Vagina (tissue), 2 donors: Measurements from ENCODE around the gene MAST4. TPM values are rescaled to one million over a fixed set of nuclear protein-coding genes. Genes with fewer than 3 reads are reported as not detected.

Experiments used
- DNase-seq, 2 donors: peaks; one replicate each; pipeline ENCODE4 v3.0.0-alpha.2; 2017; ENCODE audit errors: extremely low spot score in 2 of 2
- H3K27ac ChIP-seq: fragments of 200-600 bp; sonication (generic); one replicate; pipeline ENCODE4 v1.5.1; 2019
- H3K27me3 ChIP-seq: fragments of 200-600 bp; sonication (generic); one replicate; pipeline ENCODE4 v1.5.1; 2019
- H3K36me3 ChIP-seq, 2 donors: fragments of 200-600 bp; sonication (generic); one replicate each; pipeline ENCODE4 v1.5.1; 2017 to 2019
- H3K4me1 ChIP-seq: fragments of 200-600 bp; sonication (generic); one replicate; pipeline ENCODE4 v1.5.1; 2019
- H3K4me3 ChIP-seq, 2 donors: fragments of 200-600 bp; sonication (generic); 1 replicate in 1 of 2; 2 replicates in 1 of 2; pipeline ENCODE4 v1.5.1; 2016 to 2019
- H3K9me3 ChIP-seq: fragments of 200-600 bp; sonication (generic); one replicate; pipeline ENCODE4 v1.5.1; 2019
- POLR2A ChIP-seq, 2 donors: fragments of 450-650 bp; IDR thresholded peaks; one replicate each; pipeline ENCODE4 v1.6.1; 2017; ENCODE audit warnings: antibody characterized with exemption in 2 of 2, mild to moderate bottlenecking in 2 of 2, moderate library complexity in 2 of 2
- POLR2AphosphoS5 ChIP-seq, 2 donors: sonication (generic); formaldehyde crosslinking; IDR thresholded peaks; one replicate each; pipeline ENCODE4 v1.9.0; 2017; ENCODE audit warnings: antibody characterized with exemption in 2 of 2, mild to moderate bottlenecking in 2 of 2, low read depth in 1 of 2; ENCODE audit not compliant: insufficient read depth in 1 of 2
- intact Hi-C: fragments of 100-400 bp; cut with DNase I; formaldehyde crosslinking; loops from one replicate; pipeline ENCODE4 v1.15.1; 2023
- total RNA-seq: library from RNA; depleted of rRNA; stranded (reverse); fragments of >200 nt; gene quantifications from one replicate; pipeline ENCODE4 v1.2.3, GENCODE V29; 2016
- TF ChIP-seq, protein P1 (sequence below), 3 experiments: fragments of 450-650 bp in 2 of 3; fragments of 200-600 bp in 1 of 3; sonication (generic) in 1 of 3; IDR thresholded peaks; one replicate each; pipeline ENCODE4 v1.5.1; 2017 to 2019; ENCODE audit warnings: antibody characterized with exemption in 3 of 3, mild to moderate bottlenecking in 2 of 3, moderate library complexity in 2 of 3

Gene MAST4
- total RNA-seq, 1 donor from 2014 or later: 85.9 TPM

DNA sequence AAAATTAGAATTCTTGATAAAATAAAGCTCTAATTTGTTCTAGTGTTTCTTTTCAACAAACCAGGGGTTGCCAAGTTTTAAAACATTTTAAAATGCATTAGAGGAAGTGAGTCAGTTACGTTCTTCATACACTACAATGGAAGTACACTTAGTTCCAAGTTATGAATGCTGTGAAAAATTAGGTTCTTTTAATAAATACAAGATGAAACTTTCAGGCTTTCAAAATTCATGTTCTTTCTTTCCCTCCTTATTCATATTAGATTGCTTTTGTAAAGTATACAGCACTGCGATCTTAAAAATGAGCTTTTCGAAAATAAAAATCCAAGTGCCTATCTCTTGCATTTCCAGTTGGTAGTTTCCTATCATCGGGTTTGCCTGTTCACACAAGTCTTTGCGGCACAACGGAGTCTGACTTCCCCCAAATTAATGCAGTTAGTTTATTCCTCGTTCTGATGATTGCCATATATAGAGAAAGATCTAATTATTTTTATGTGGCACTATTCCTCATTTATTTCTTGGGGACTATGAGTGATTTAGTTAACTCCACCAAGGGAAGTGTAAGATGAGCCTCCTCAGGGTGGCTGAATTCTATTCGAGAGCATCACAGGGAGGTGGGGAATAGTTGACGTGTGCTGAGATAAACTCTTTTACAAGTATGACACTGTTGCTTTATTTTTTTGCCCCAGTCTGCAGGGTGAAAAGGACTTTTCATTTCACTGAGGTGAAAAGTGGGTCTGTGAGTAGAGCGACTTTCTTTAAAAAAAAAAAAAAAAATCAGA is 362.2 kb downstream of the MAST4 start:
- H3K27me3 ChIP-seq: no peaks in the 10 kb centered on the region
- no peaks in the 10 kb centered on the region for H3K36me3 ChIP-seq
- TF ChIP-seq POLR2AphosphoS5 (IDR thresholded peaks at IDR 0.05; ENCODE audit: insufficient read depth in 1 of 2, low read depth in 1 of 2): peak in 1 of 2 donors; percentile 6
- TF ChIP-seq, protein P1, sequence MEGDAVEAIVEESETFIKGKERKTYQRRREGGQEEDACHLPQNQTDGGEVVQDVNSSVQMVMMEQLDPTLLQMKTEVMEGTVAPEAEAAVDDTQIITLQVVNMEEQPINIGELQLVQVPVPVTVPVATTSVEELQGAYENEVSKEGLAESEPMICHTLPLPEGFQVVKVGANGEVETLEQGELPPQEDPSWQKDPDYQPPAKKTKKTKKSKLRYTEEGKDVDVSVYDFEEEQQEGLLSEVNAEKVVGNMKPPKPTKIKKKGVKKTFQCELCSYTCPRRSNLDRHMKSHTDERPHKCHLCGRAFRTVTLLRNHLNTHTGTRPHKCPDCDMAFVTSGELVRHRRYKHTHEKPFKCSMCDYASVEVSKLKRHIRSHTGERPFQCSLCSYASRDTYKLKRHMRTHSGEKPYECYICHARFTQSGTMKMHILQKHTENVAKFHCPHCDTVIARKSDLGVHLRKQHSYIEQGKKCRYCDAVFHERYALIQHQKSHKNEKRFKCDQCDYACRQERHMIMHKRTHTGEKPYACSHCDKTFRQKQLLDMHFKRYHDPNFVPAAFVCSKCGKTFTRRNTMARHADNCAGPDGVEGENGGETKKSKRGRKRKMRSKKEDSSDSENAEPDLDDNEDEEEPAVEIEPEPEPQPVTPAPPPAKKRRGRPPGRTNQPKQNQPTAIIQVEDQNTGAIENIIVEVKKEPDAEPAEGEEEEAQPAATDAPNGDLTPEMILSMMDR (IDR thresholded peaks at IDR 0.05): no peak
- peak overlapping the region; percentile 45 for H3K27ac ChIP-seq
- DNase-seq: no peak
- intact Hi-C loops: no loop called here
- H3K4me3 ChIP-seq: peak overlapping the region; percentile 41 to 46
- no peaks in the 10 kb centered on the region for H3K9me3 ChIP-seq
- H3K4me1 ChIP-seq: peaks cover 25% of the 10 kb centered on the region

DNA sequence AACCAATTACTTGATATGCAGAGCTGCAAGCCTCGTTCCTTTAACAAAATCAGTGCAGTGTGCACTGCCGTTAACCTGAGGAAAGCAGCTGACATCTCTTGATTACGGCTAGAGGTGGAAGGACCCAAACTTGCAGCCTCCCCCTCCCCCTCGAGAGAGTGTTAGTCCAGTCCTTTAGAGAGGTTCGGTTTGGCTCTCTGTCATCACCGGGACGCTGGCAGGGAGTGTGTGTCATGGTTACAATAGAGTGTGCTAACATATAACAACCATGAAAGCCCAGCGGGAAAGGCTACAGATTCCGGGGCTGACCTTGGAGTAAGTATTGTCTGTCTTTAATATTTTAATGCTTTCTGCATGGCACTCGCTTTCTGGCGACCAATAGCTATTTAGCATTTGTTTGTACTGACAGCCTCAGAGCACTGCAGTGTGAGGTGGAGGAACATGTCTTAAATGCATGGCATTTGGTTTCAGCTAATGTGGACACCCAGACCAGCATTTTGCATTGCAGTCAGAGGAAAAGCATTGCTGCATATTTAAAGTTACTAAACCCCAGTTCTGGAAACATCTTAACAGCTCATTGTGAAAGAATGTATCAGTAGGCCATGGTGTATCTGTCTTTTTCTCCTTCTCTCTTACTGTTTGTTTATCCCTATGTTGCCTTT is 362.9 kb downstream of the MAST4 start:
- no peaks in the 10 kb centered on the region for H3K9me3 ChIP-seq
- H3K4me1 ChIP-seq: peaks cover 25% of the 10 kb centered on the region
- H3K4me3 ChIP-seq: peak overlapping the region; percentile 41 to 46
- H3K27ac ChIP-seq: peak overlapping the region; percentile 45
- intact Hi-C loops: no loop called here
- no peak for DNase-seq
- no peak for TF ChIP-seq POLR2A (IDR thresholded peaks at IDR 0.05)
- peak in 1 of 2 donors; percentile 22 for TF ChIP-seq POLR2AphosphoS5 (IDR thresholded peaks at IDR 0.05; ENCODE audit: insufficient read depth in 1 of 2, low read depth in 1 of 2)
- no peaks in the 10 kb centered on the region for H3K27me3 ChIP-seq
- H3K36me3 ChIP-seq: no peaks in the 10 kb centered on the region

DNA sequence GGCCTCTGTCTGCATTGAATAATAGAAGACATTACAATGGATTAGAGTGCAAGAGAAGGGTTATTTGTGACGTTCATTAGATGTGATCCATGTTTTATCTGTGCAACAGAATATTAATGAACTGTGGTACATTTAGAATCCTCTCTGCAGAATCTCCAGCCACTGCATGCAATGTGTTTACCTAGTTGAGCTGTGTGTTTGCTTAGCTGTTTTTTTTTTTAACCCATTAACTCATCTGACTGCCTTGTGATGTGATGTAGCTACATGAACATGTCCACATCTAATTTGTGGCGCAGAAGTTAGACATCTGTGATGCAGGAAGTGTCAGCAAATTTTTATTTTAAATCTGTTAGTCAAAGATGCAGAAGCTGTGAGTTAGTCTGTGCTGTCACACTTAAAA is 363.5 kb downstream of the MAST4 start:
- Histone ChIP-seq H3K4me1 (peaks cover 25% of the 10 kb centered on the region), H3K27me3 (no peaks in the 10 kb centered on the region), H3K4me3 (peak overlapping the region; percentile 41 to 46), H3K36me3 (no peaks in the 10 kb centered on the region), H3K9me3 (no peaks in the 10 kb centered on the region), H3K27ac (peak overlapping the region; percentile 45)
- intact Hi-C loops: no loop called here
- no peak for TF ChIP-seq POLR2A (IDR thresholded peaks at IDR 0.05)
- no peak for DNase-seq

DNA sequence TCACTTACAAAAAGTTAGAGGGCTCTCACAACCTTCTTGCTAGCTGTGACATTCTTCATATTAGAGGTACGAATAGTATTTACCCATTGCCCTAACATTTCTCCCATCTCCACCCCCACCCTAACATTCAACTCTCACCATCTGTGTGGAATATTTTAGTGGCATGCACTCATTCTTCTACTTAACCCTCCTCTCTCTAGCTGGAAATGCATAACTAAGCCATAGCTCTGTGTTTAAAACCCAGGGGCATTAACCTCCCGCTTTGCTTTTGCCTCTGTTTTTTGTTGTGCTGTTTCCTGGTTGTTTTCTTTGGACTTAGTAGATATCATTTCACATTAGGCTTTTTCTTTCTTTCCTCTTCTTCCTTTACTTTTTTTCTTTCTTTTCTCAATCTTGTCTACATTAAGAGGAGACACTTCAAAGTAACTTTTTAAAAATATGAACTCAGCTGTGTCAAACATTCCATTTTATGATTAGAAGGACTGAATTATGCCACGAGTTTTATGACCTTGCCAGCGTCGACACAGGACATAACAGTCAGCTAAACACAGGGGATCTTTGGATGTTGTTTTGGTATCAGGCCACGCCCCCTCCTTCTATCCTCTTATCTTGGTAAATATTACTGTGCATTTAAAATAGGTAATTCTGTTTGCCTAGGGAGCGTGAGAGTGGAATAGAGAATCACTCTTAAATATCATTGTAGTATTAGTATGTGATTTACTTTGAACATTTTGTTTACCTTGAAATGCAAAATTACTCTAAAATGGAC is 364.4 kb downstream of the MAST4 start:
- H3K36me3 ChIP-seq: no peaks in the 10 kb centered on the region
- no peaks in the 10 kb centered on the region for H3K27me3 ChIP-seq
- DNase-seq: no peak
- peaks cover 25% of the 10 kb centered on the region for H3K4me1 ChIP-seq
- H3K4me3 ChIP-seq: peak overlapping the region in 1 of 2 donors; percentile 41
- H3K27ac ChIP-seq: peak overlapping the region; percentile 45
- intact Hi-C loops: no loop called here
- no peaks in the 10 kb centered on the region for H3K9me3 ChIP-seq
- no peak for TF ChIP-seq POLR2AphosphoS5 (IDR thresholded peaks at IDR 0.05; ENCODE audit: insufficient read depth in 1 of 2, low read depth in 1 of 2)
- no peak for TF ChIP-seq POLR2A (IDR thresholded peaks at IDR 0.05)
- TF ChIP-seq, protein P1 (IDR thresholded peaks at IDR 0.05): no peak

DNA sequence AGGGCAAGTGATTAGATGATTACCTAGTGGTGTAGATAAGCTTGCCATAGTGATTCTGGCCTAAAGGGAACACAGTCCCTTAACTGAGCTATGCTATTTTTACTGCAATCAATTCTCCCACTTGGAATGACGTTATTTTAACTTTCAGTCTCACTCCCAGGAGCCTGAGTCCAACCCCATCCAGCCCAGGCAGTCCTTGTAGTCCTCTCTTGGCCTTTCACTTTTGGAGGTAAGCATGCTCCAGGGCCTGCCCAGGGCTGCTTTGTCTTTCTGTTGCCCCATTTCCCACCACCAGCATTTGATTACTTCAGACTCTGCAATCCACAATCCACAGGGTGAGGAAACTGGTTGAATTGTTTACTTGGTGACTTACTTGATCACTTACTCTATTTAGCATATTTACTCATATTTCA is 367.4 kb downstream of the MAST4 start:
- Histone ChIP-seq H3K27me3 (no peaks in the 10 kb centered on the region), H3K27ac (no peak overlapping the region), H3K4me3 (no peak overlapping the region), H3K36me3 (no peaks in the 10 kb centered on the region), H3K4me1 (peaks cover 15% of the 10 kb centered on the region), H3K9me3 (no peaks in the 10 kb centered on the region)
- TF ChIP-seq, protein P1 (IDR thresholded peaks at IDR 0.05): no peak
- no peak for TF ChIP-seq POLR2A (IDR thresholded peaks at IDR 0.05)
- intact Hi-C loops: no loop called here
- DNase-seq: no peak
